ENCODE results near the gene LPO.

- TF ChIP-seq CTCF (IDR thresholded peaks at IDR 0.05; ENCODE audit: low read depth, low read length, poor library complexity, severe bottlenecking) (no peak), EZH2phosphoT487 (IDR thresholded peaks at IDR 0.05; ENCODE audit: borderline replicate concordance, low read length) (no peak)
These were observed 34.2 kb downstream of the LPO start for GRCh38 chr17:58272367-58273280.
